Fibroblast of lung (primary cell): ENCODE results near the gene ARRDC2. TPM values are rescaled to one million over a fixed set of nuclear protein-coding genes. Genes with fewer than 3 reads are reported as not detected.

Experiments used
- DNase-seq, 2 donors: peaks; one replicate each; pipeline versions ENCODE4 v3.0.0 to v3.0.0-alpha.2; 2010; ENCODE audit warnings: low read depth in 2 of 2
- H2AFZ ChIP-seq: 2 replicates; pipeline ENCODE4 v1.5.1; 2012; ENCODE audit warnings: low read length, control low read depth, inconsistent platforms
- H3K27ac ChIP-seq: 2 replicates; pipeline ENCODE4 v1.5.1; 2011; ENCODE audit warnings: low read length, control low read depth; ENCODE audit not compliant: insufficient read depth
- H3K27me3 ChIP-seq: 2 replicates; pipeline ENCODE4 v1.5.1; 2011; ENCODE audit warnings: mild to moderate bottlenecking, low read length; ENCODE audit not compliant: control insufficient read depth, insufficient read depth
- H3K36me3 ChIP-seq: 2 replicates; pipeline ENCODE4 v1.5.1; 2011; ENCODE audit warnings: low read length; ENCODE audit not compliant: control insufficient read depth, insufficient read depth
- H3K4me1 ChIP-seq: 2 replicates; pipeline ENCODE4 v1.5.1; 2011; ENCODE audit warnings: low read length; ENCODE audit not compliant: control insufficient read depth, insufficient read depth; ENCODE audit errors: extremely low read depth
- H3K4me2 ChIP-seq: 2 replicates; pipeline ENCODE4 v1.5.1; 2011; ENCODE audit warnings: low read length, control low read depth; ENCODE audit not compliant: insufficient read depth; ENCODE audit errors: extremely low read depth
- H3K4me3 ChIP-seq, 4 experiments: fragments of 200-600 bp in 1 of 4; sonication (generic) in 1 of 4; replicated peaks in 1 of 4; 2 replicates each; pipeline ENCODE4 v1.5.1; 2011 to 2016; ENCODE audit warnings: low read length in 4 of 4, low read depth in 3 of 4, mild to moderate bottlenecking in 3 of 4, control low read depth in 2 of 4, inconsistent platforms in 1 of 4, mixed read lengths in 1 of 4; ENCODE audit not compliant: insufficient read depth in 1 of 4; ENCODE audit errors: control extremely low read depth in 1 of 4
- H3K79me2 ChIP-seq: 2 replicates; pipeline ENCODE4 v1.5.1; 2012; ENCODE audit warnings: mild to moderate bottlenecking, low read length, inconsistent platforms; ENCODE audit not compliant: control insufficient read depth, insufficient read depth
- H3K9ac ChIP-seq: 2 replicates; pipeline ENCODE4 v1.5.1; 2011; ENCODE audit warnings: mild to moderate bottlenecking, low read length, control low read depth; ENCODE audit not compliant: insufficient read depth
- H3K9me3 ChIP-seq: 2 replicates; pipeline ENCODE4 v1.5.1; 2012; ENCODE audit warnings: low read depth, low read length; ENCODE audit not compliant: control insufficient read depth, insufficient read depth
- H4K20me1 ChIP-seq: 2 replicates; pipeline ENCODE4 v1.5.1; 2011; ENCODE audit warnings: low read length; ENCODE audit not compliant: control insufficient read depth, insufficient read depth; ENCODE audit errors: extremely low read depth
- EZH2 ChIP-seq: IDR thresholded peaks from 2 replicates; pipeline ENCODE4 v1.5.1; 2012; ENCODE audit warnings: low read length, control low read depth, mild to moderate bottlenecking; ENCODE audit errors: missing control alignments
- polyA plus RNA-seq, 2 donors: library from polyadenylated mRNA; depleted of rRNA in 1 of 2; stranded (reverse) in 1 of 2; unstranded in 1 of 2; fragments of >200 nt; gene quantifications; 2 replicates each; pipeline ENCODE4 v1.2.1, GENCODE V29; 2011 to 2012; ENCODE audit warnings: missing spikeins in 1 of 2
- total RNA-seq: library from RNA; depleted of rRNA; stranded (reverse); fragments of >200 nt; gene quantifications from 2 replicates; pipeline ENCODE4 v1.2.1, GENCODE V29; 2014
- TF ChIP-seq, protein P1 (sequence below), 2 donors: IDR thresholded peaks in 1 of 2; conservative IDR thresholded peaks in 1 of 2; 1 replicate in 1 of 2; 2 replicates in 1 of 2; pipeline ENCODE4 v1.5.1; 2011 to 2012; ENCODE audit warnings: low read length in 2 of 2, control low read depth in 1 of 2, inconsistent platforms in 1 of 2, low read depth in 1 of 2, mild to moderate bottlenecking in 1 of 2

Gene ARRDC2
- total and polyA plus RNA-seq, 2 donors (not counting 1 experiment from before 2014, with no cell fraction given) = 3.0 to 9.1 TPM

- H3K4me3 ChIP-seq = no peak overlapping the region
- peaks cover 10% of the 10 kb centered on the region for H3K27me3 ChIP-seq
- no peak overlapping the region for H3K27ac ChIP-seq
- H3K4me2 ChIP-seq = no peak overlapping the region
- no peak overlapping the region for H2AFZ ChIP-seq
- no peaks in the 10 kb centered on the region for H4K20me1 ChIP-seq
- TF ChIP-seq, protein P1, sequence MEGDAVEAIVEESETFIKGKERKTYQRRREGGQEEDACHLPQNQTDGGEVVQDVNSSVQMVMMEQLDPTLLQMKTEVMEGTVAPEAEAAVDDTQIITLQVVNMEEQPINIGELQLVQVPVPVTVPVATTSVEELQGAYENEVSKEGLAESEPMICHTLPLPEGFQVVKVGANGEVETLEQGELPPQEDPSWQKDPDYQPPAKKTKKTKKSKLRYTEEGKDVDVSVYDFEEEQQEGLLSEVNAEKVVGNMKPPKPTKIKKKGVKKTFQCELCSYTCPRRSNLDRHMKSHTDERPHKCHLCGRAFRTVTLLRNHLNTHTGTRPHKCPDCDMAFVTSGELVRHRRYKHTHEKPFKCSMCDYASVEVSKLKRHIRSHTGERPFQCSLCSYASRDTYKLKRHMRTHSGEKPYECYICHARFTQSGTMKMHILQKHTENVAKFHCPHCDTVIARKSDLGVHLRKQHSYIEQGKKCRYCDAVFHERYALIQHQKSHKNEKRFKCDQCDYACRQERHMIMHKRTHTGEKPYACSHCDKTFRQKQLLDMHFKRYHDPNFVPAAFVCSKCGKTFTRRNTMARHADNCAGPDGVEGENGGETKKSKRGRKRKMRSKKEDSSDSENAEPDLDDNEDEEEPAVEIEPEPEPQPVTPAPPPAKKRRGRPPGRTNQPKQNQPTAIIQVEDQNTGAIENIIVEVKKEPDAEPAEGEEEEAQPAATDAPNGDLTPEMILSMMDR (conservative IDR thresholded peaks at IDR 0.05 in 1 of 2, IDR thresholded peaks at IDR 0.05 in 1 of 2; ENCODE audit: low read depth in 1 of 2, low read length in 2 of 2) = no peak
- TF ChIP-seq EZH2 = no peak
- H3K9ac ChIP-seq = no peak overlapping the region
- no peak for DNase-seq
- H3K36me3 ChIP-seq = no peaks in the 10 kb centered on the region
- no peaks in the 10 kb centered on the region for H3K9me3 ChIP-seq
- H3K4me1 ChIP-seq = no peaks in the 10 kb centered on the region
- no peaks in the 10 kb centered on the region for H3K79me2 ChIP-seq
Measured at GRCh38 chr19:17972230-17972629, 35.7 kb upstream of the ARRDC2 start.

- no peaks in the 10 kb centered on the region for H3K4me1 ChIP-seq
- TF ChIP-seq EZH2 = no peak
- TF ChIP-seq, protein P1 (conservative IDR thresholded peaks at IDR 0.05 in 1 of 2, IDR thresholded peaks at IDR 0.05 in 1 of 2; ENCODE audit: low read depth in 1 of 2, low read length in 2 of 2) = no peak
- H3K4me2 ChIP-seq = no peak overlapping the region
- no peak overlapping the region for H3K9ac ChIP-seq
- peaks cover under 1% of the 10 kb centered on the region for H3K27me3 ChIP-seq
- no peaks in the 10 kb centered on the region for H3K36me3 ChIP-seq
- no peaks in the 10 kb centered on the region for H4K20me1 ChIP-seq
- H3K79me2 ChIP-seq = no peaks in the 10 kb centered on the region
- H3K4me3 ChIP-seq = no peak overlapping the region
- no peak overlapping the region for H3K27ac ChIP-seq
- no peak for DNase-seq
- no peak overlapping the region for H2AFZ ChIP-seq
- H3K9me3 ChIP-seq = no peaks in the 10 kb centered on the region
Measured at GRCh38 chr19:17973759-17974158, 34.2 kb upstream of the ARRDC2 start.

DNA sequence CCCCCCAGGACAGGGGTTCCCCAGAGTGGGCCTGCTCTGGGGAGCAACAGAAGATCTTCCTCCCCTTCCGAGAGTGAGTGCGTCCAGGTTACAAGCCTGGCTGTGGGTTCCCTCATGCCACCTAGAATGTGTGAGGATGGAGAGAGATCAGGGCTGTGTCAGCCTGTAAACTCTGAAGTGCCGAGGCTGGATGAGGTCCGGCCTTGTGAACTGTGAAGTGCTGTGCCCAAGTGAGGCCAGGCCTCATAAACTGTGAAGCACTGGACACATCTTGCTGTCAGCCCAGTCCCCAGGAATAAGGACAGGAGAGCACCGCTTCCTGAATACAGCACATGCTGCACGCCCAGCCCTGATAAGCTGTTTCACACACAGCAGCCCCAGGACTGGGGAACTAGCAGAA lies 33.4 kb upstream of the ARRDC2 start:
- TF ChIP-seq, protein P1 (conservative IDR thresholded peaks at IDR 0.05 in 1 of 2, IDR thresholded peaks at IDR 0.05 in 1 of 2; ENCODE audit: low read depth in 1 of 2, low read length in 2 of 2) = no peak
- TF ChIP-seq EZH2 = no peak
- no peak for DNase-seq
- Histone ChIP-seq H2AFZ (no peak overlapping the region), H3K9me3 (no peaks in the 10 kb centered on the region), H3K9ac (no peak overlapping the region), H3K36me3 (no peaks in the 10 kb centered on the region), H3K4me2 (no peak overlapping the region), H3K27me3 (no peaks in the 10 kb centered on the region), H3K4me3 (no peak overlapping the region), H3K79me2 (no peaks in the 10 kb centered on the region), H3K4me1 (no peaks in the 10 kb centered on the region), H3K27ac (no peak overlapping the region), H4K20me1 (no peaks in the 10 kb centered on the region)
